Neural progenitor cell (in vitro differentiated cells): ENCODE results near the gene EXOC6B.

Experiments
- EZH2 ChIP-seq: fragments of 200-600 bp; sonication (generic); IDR thresholded peaks from 2 replicates; pipeline ENCODE4 v1.6.1; 2017; ENCODE audit warnings: antibody characterized with exemption, mild to moderate bottlenecking, moderate library complexity
- TF ChIP-seq, protein P1 (sequence below): fragments of 200-600 bp; sonication (generic); IDR thresholded peaks from 2 replicates; pipeline ENCODE4 v1.5.1; 2017; ENCODE audit warnings: antibody characterized with exemption, mild to moderate bottlenecking

DNA sequence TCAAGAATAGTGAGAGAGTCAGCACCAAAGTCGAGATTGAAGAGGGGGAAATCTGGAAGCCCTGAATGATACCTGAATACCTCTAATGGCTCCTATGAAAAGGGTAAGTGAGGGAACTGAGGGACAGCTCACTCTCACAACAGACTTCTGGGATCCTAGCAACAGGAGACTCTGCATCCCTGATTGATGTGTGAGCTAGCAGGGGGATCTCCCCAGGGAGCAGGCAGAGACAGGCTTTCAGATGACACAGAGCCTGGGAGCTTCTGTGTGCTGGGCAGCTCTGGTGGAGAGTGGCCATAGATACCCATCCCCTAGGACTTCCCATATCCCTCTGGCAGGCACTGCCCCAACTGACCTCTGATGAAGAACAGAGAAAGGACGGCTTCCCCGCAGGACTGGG lies 206.2 kb downstream of the EXOC6B start:
- TF ChIP-seq EZH2 = no peak
- TF ChIP-seq, protein P1, sequence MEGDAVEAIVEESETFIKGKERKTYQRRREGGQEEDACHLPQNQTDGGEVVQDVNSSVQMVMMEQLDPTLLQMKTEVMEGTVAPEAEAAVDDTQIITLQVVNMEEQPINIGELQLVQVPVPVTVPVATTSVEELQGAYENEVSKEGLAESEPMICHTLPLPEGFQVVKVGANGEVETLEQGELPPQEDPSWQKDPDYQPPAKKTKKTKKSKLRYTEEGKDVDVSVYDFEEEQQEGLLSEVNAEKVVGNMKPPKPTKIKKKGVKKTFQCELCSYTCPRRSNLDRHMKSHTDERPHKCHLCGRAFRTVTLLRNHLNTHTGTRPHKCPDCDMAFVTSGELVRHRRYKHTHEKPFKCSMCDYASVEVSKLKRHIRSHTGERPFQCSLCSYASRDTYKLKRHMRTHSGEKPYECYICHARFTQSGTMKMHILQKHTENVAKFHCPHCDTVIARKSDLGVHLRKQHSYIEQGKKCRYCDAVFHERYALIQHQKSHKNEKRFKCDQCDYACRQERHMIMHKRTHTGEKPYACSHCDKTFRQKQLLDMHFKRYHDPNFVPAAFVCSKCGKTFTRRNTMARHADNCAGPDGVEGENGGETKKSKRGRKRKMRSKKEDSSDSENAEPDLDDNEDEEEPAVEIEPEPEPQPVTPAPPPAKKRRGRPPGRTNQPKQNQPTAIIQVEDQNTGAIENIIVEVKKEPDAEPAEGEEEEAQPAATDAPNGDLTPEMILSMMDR = no peak
